IMR-90 (cell line): Measurements from ENCODE around the gene TRIO. TPM values are rescaled to one million over a fixed set of nuclear protein-coding genes. Genes with fewer than 3 reads are reported as not detected.
A peak's percentile ranks its signal among the peaks of the same experiment; 100 is the strongest.

Experiments used
- ATAC-seq: fragments of 200-7000 bp; cut with Tn5 transposase; 2 replicates; pipeline ENCODE4 v1.9.1; 2020; ENCODE audit warnings: low read depth, mild to moderate bottlenecking, moderate library complexity
- BruUV-seq: library from RNA; stranded (reverse); fragments of 400-500 nt; replicated peaks from 2 replicates; lab custom pipeline; 2021; lab: Mats Ljungman, UMichigan
- CTCF ChIA-PET: fragments of 300-600 bp; formaldehyde crosslinking; extraction: SDS; loops from one replicate; lab custom pipeline; 2021; ENCODE audit warnings: antibody characterized with exemption; lab: Yijun Ruan, JAX
- POLR2A ChIA-PET: fragments of 300-600 bp; sonication (Branson Sonifier 250); formaldehyde crosslinking; loops from one replicate; lab custom pipeline; 2022; ENCODE audit warnings: antibody characterized with exemption; ENCODE audit not compliant: unreplicated experiment; lab: Charles Lee
- DNase-seq: peaks from one replicate; pipeline ENCODE4 v3.0.0; 2013
- H2AFZ ChIP-seq: replicated peaks from 2 replicates; pipeline ENCODE3; 2013; ENCODE audit warnings: low read length, mild to moderate bottlenecking; ENCODE audit not compliant: poor library complexity
- H2AK5ac ChIP-seq: 2 replicates; pipeline ENCODE4 v1.6.1; 2013; ENCODE audit warnings: low read depth, low read length, inconsistent platforms
- H2AK9ac ChIP-seq: replicated peaks from 2 replicates; pipeline ENCODE3; 2013; ENCODE audit warnings: mild to moderate bottlenecking, low read depth, low read length, moderate library complexity; ENCODE audit not compliant: poor library complexity
- H2BK120ac ChIP-seq: 2 replicates; pipeline ENCODE4 v1.6.1; 2013; ENCODE audit warnings: low read depth, low read length, inconsistent platforms
- H2BK15ac ChIP-seq: 3 replicates; pipeline ENCODE4 v1.6.1; 2013; ENCODE audit warnings: low read depth, low read length, inconsistent platforms
- H2BK20ac ChIP-seq: 2 replicates; pipeline ENCODE4 v1.6.1; 2013; ENCODE audit warnings: low read depth, mild to moderate bottlenecking, inconsistent platforms, low read length, moderate library complexity
- H2BK5ac ChIP-seq: 2 replicates; pipeline ENCODE4 v1.6.1; 2013; ENCODE audit warnings: mild to moderate bottlenecking, low read depth, low read length, inconsistent platforms; ENCODE audit not compliant: poor library complexity, severe bottlenecking
- H3K14ac ChIP-seq: replicated peaks from 2 replicates; pipeline ENCODE4 v1.6.1; 2013; ENCODE audit warnings: low read depth, low read length, inconsistent platforms
- H3K18ac ChIP-seq: 2 replicates; pipeline ENCODE4 v1.6.1; 2013; ENCODE audit warnings: low read depth, low read length, control low read depth
- H3K23ac ChIP-seq: 2 replicates; pipeline ENCODE4 v1.6.1; 2013; ENCODE audit warnings: low read depth, low read length, inconsistent platforms
- H3K27ac ChIP-seq: 2 replicates; pipeline ENCODE4 v1.5.1; 2013; ENCODE audit warnings: mild to moderate bottlenecking, control low read depth, low read length; ENCODE audit not compliant: insufficient read depth
- H3K27me3 ChIP-seq: 2 replicates; pipeline ENCODE4 v1.6.1; 2013; ENCODE audit warnings: low read length; ENCODE audit not compliant: control insufficient read depth, insufficient read depth
- H3K36me3 ChIP-seq: 2 replicates; pipeline ENCODE4 v1.6.1; 2013; ENCODE audit warnings: low read length, mixed read lengths; ENCODE audit not compliant: control insufficient read depth, insufficient read depth
- H3K4ac ChIP-seq: 2 replicates; pipeline ENCODE4 v1.6.1; 2013; ENCODE audit warnings: low read depth, low read length, inconsistent platforms
- H3K4me1 ChIP-seq: 2 replicates; pipeline ENCODE4 v1.6.1; 2013; ENCODE audit warnings: low read length, mixed read lengths; ENCODE audit not compliant: control insufficient read depth, insufficient read depth
- H3K4me2 ChIP-seq: 2 replicates; pipeline ENCODE4 v1.6.1; 2013; ENCODE audit warnings: low read depth, mild to moderate bottlenecking, control low read depth, low read length, moderate library complexity
- H3K4me3 ChIP-seq: 2 replicates; pipeline ENCODE4 v1.5.1; 2013; ENCODE audit warnings: low read depth, mild to moderate bottlenecking, control low read depth, low read length, moderate library complexity; ENCODE audit not compliant: insufficient read depth
- H3K56ac ChIP-seq: 2 replicates; pipeline ENCODE4 v1.6.1; 2013; ENCODE audit warnings: low read length, inconsistent platforms; ENCODE audit not compliant: insufficient read depth; ENCODE audit errors: extremely low read depth
- H3K79me1 ChIP-seq, 2 experiments: 2 replicates each; pipeline ENCODE4 v1.6.1; 2013; ENCODE audit warnings: low read length in 2 of 2, inconsistent platforms in 1 of 2, low read depth in 1 of 2
- H3K9ac ChIP-seq: 2 replicates; pipeline ENCODE4 v1.6.1; 2013; ENCODE audit warnings: low read depth, low read length, control low read depth
- H3K9me1 ChIP-seq: 2 replicates; pipeline ENCODE4 v1.6.1; 2013; ENCODE audit warnings: low read length, inconsistent platforms; ENCODE audit not compliant: insufficient read depth
- H3K9me3 ChIP-seq: 2 replicates; pipeline ENCODE4 v1.6.1; 2013; ENCODE audit warnings: low read length; ENCODE audit not compliant: control insufficient read depth, insufficient read depth
- H4K20me1 ChIP-seq: 2 replicates; pipeline ENCODE4 v1.6.1; 2013; ENCODE audit warnings: low read length, inconsistent platforms; ENCODE audit not compliant: insufficient read depth
- H4K5ac ChIP-seq: 2 replicates; pipeline ENCODE4 v1.6.1; 2013; ENCODE audit warnings: mild to moderate bottlenecking, low read depth, low read length, control low read depth
- H4K8ac ChIP-seq, 2 experiments: 2 replicates each; pipeline ENCODE4 v1.6.1; 2013; ENCODE audit warnings: low read depth in 2 of 2, low read length in 2 of 2, control low read depth in 1 of 2, inconsistent platforms in 1 of 2
- H4K91ac ChIP-seq: 2 replicates; pipeline ENCODE4 v1.6.1; 2013; ENCODE audit warnings: low read depth, low read length, inconsistent platforms; ENCODE audit not compliant: insufficient read depth
- CEBPB ChIP-seq: IDR thresholded peaks from 2 replicates; pipeline ENCODE4 v1.6.1; 2012; ENCODE audit warnings: low read depth, low read length, improper control_type of control experiment
- CHD1 ChIP-seq: IDR thresholded peaks from 2 replicates; pipeline ENCODE4 v1.6.1; 2012; ENCODE audit warnings: low read depth, low read length, improper control_type of control experiment
- FOS ChIP-seq: fragments of 150-350 bp; IDR thresholded peaks from 2 replicates; pipeline ENCODE4 v1.6.1; 2016; ENCODE audit warnings: low read depth, low read length
- MAZ ChIP-seq: IDR thresholded peaks from 2 replicates; pipeline ENCODE4 v1.6.1; 2012; ENCODE audit warnings: low read depth, mild to moderate bottlenecking, low read length, improper control_type of control experiment, moderate library complexity, borderline replicate concordance
- NFE2L2 ChIP-seq: fragments of 150-350 bp; IDR thresholded peaks from 2 replicates; pipeline ENCODE4 v1.6.1; 2016; ENCODE audit warnings: low read depth, mild to moderate bottlenecking, low read length
- WGBS, 2 experiments: methylation state at CpG; one replicate each; pipeline versions ENCODE4 v1.1.5 to v1.1.7; 2013; ENCODE audit warnings: missing lambda C conversion rate in 2 of 2; ENCODE audit not compliant: insufficient read length in 1 of 2; ENCODE audit errors: extremely low coverage in 2 of 2; 5-methylcytosine and 5-hydroxymethylcytosine counted together
- dilution Hi-C: fragments of 300-500 bp; cut with HindIII; formaldehyde crosslinking; loops from one replicate; pipeline ENCODE4 v1.14.3; 2018; ENCODE audit warnings: low sequenced_read_pairs; ENCODE audit not compliant: unreplicated experiment
- in situ Hi-C: fragments of 300-500 bp; cut with MboI; formaldehyde crosslinking; loops from 3 replicates; pipeline ENCODE4 v1.14.3; 2019; ENCODE audit warnings: low sequenced_read_pairs, inconsistent platforms, mixed read lengths
- intact Hi-C: fragments of 100-400 bp; cut with micrococcal nuclease; formaldehyde crosslinking; loops from 2 replicates; pipeline ENCODE4 v1.10.0; 2022
- polyA plus RNA-seq, 3 experiments: library from polyadenylated mRNA; depleted of rRNA; stranded (reverse); fragments of >200 nt; gene quantifications; 2 replicates each; pipeline ENCODE4 v1.2.3, GENCODE V29; 2012; ENCODE audit warnings: low replicate concordance in 1 of 3
- total RNA-seq: library from RNA; depleted of rRNA; stranded (reverse); fragments of >200 nt; gene quantifications from 2 replicates; pipeline ENCODE4 v1.2.3, GENCODE V29; 2012
- TF ChIP-seq, protein P1 (sequence below): fragments of 150-350 bp; IDR thresholded peaks from 2 replicates; pipeline ENCODE4 v1.6.1; 2016; ENCODE audit warnings: low read depth, mild to moderate bottlenecking, low read length, moderate library complexity, borderline replicate concordance
- TF ChIP-seq, protein P2 (sequence below): conservative IDR thresholded peaks from 2 replicates; pipeline ENCODE4 v1.5.1; 2012; ENCODE audit warnings: mild to moderate bottlenecking, low read depth, low read length, improper control_type of control experiment

The TRIO gene
- total and polyA plus RNA-seq, 2 of the 4 experiments (the other 2 are of a cell fraction), result 206 to 522 TPM

GRCh38 chr5:14153932-14154731, 11.0 kb downstream of the TRIO start (continued):
- TF ChIP-seq MAZ (peak; percentile 33; the same call in 1 of the 2 replicates), NFE2L2 (no peak)

GRCh38 chr5:14155075-14155474, 11.9 kb downstream of the TRIO start:
- peak overlapping the region; percentile 75; the same call in 1 of the 2 replicates for H2BK20ac ChIP-seq
- DNase-seq (no peak), ATAC-seq (no peak)
- peak overlapping the region; percentile 88 for H3K23ac ChIP-seq
- BruUV-seq, result no TSS peak
- H3K4ac ChIP-seq, result peak overlapping the region; percentile 90; the same call in 1 of the 2 replicates
- H2BK5ac ChIP-seq, result peak overlapping the region; percentile 94
- peaks cover 7% of the 10 kb centered on the region; the same call in 1 of the 2 replicates for H3K36me3 ChIP-seq
- no peaks in the 10 kb centered on the region for H3K27me3 ChIP-seq
- WGBS, 2 experiments, result no CpG with 5 or more reads among the region's 1 CpG
- peaks cover 11% of the 10 kb centered on the region for H3K9me1 ChIP-seq
- H2AK9ac ChIP-seq, result no peak overlapping the region
- ChIA-PET POLR2A (no interaction called here), CTCF (no interaction called here)
- H2AK5ac ChIP-seq, result peak overlapping the region; percentile 85
- no peak overlapping the region; the same call in 1 of the 2 replicates for H3K4me3 ChIP-seq
- peak overlapping the region; percentile 90; the same call in 1 of the 2 replicates for H4K91ac ChIP-seq
- peak overlapping the region; percentile 89 for H3K4me2 ChIP-seq
- H3K27ac ChIP-seq, result peak overlapping the region; percentile 75; the same call in 1 of the 2 replicates
- no peak for TF ChIP-seq FOS
- TF ChIP-seq, protein P1, sequence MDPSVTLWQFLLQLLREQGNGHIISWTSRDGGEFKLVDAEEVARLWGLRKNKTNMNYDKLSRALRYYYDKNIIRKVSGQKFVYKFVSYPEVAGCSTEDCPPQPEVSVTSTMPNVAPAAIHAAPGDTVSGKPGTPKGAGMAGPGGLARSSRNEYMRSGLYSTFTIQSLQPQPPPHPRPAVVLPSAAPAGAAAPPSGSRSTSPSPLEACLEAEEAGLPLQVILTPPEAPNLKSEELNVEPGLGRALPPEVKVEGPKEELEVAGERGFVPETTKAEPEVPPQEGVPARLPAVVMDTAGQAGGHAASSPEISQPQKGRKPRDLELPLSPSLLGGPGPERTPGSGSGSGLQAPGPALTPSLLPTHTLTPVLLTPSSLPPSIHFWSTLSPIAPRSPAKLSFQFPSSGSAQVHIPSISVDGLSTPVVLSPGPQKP, result no peak
- TF ChIP-seq CHD1, result no peak
- TF ChIP-seq, protein P2, sequence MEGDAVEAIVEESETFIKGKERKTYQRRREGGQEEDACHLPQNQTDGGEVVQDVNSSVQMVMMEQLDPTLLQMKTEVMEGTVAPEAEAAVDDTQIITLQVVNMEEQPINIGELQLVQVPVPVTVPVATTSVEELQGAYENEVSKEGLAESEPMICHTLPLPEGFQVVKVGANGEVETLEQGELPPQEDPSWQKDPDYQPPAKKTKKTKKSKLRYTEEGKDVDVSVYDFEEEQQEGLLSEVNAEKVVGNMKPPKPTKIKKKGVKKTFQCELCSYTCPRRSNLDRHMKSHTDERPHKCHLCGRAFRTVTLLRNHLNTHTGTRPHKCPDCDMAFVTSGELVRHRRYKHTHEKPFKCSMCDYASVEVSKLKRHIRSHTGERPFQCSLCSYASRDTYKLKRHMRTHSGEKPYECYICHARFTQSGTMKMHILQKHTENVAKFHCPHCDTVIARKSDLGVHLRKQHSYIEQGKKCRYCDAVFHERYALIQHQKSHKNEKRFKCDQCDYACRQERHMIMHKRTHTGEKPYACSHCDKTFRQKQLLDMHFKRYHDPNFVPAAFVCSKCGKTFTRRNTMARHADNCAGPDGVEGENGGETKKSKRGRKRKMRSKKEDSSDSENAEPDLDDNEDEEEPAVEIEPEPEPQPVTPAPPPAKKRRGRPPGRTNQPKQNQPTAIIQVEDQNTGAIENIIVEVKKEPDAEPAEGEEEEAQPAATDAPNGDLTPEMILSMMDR, result no peak
- TF ChIP-seq CEBPB, result no peak
- TF ChIP-seq NFE2L2, result no peak
- H3K79me1 ChIP-seq, result peaks cover 0 to 14% of the 10 kb centered on the region in 2 experiments; a peak in 2 of 4 replicates
- no peak overlapping the region for H2AFZ ChIP-seq
- H2BK120ac ChIP-seq, result peak overlapping the region; percentile 88
- H4K8ac ChIP-seq, result peak overlapping the region; percentile 48 to 67
- dilution Hi-C loops, result no loop called here
- intact Hi-C loops, result loop anchor here (5.0 kb wide), 1 partner anchor 37 kb away; no protein-coding TSS in a partner anchor
- no peaks in the 10 kb centered on the region for H3K9me3 ChIP-seq
- H3K4me1 ChIP-seq, result peaks cover 36% of the 10 kb centered on the region
- peak overlapping the region; percentile 96 for H3K18ac ChIP-seq
- H3K14ac ChIP-seq, result peak overlapping the region; percentile 66
- peak overlapping the region; percentile 89; the same call in 1 of the 2 replicates for H4K5ac ChIP-seq
- peak overlapping the region; percentile 26; the same call in 1 of the 3 replicates for H2BK15ac ChIP-seq
- H4K20me1 ChIP-seq, result peaks cover 86% of the 10 kb centered on the region
- H3K56ac ChIP-seq, result peak overlapping the region; percentile 81; the same call in 1 of the 2 replicates
- H3K9ac ChIP-seq, result peak overlapping the region; percentile 36; the same call in 1 of the 2 replicates
- in situ Hi-C loops, result no loop called here
